Stimulated activated CD4-positive, alpha-beta T cell treated with anti-CD3 and anti-CD28 coated beads, Interleukin-15, amount 100 ng/mL, for 24 hours (primary cell): ENCODE data around the gene SPINT1.

ENCODE experiments used
- DNase-seq: peaks from one replicate; pipeline ENCODE4 v3.0.0-alpha.2; 2020

Gene SPINT1

DNA sequence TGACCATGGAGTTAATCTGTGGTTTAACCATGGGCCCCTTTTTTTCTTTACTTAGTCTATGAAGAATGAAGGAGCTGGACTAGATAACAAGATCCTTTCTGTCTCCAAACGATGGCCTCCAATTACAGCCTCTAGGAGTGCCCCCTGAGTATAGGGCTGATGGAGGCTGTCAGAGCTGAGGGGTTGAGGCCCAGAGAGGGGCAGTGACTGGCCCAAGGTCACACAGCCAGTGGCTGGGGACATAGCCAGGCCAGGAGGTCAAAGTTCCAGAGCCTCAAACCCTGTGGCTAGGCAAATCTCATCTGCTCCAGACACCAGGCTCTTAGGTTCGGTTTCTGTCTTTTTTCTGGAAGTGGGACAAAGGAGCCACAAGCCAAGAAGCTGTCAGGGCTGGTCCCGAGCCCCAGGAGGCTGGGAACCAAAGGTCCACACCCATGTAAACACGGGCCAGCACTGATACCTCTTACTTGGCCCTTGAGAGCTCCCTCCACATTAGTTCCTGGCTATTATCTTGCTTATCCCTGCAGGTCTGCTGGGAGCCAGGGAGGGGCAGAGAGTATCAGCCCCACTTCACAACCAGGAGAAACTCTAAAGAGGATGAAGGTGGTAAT lies 19.9 kb downstream of the SPINT1 start:
- no peak for DNase-seq

DNA sequence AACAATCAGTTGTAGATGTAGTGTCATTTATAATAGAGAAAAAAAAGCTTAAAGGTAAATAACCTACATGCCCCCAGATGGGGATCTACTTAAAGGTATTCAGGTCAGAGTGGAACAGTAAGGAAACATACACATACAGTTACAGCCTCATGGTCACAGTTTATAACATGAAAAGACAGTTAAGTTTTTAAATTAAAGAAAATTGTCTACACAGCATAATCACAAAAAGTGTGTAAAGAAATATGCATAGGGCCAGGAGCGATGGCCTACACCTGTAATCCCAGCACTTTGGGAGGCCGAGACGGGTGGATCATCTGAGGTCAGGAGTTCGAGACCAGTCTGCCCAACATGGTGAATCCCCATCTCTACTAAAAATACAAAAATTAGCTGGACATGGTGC lies 23.4 kb downstream of the SPINT1 start:
- no peak for DNase-seq

DNA sequence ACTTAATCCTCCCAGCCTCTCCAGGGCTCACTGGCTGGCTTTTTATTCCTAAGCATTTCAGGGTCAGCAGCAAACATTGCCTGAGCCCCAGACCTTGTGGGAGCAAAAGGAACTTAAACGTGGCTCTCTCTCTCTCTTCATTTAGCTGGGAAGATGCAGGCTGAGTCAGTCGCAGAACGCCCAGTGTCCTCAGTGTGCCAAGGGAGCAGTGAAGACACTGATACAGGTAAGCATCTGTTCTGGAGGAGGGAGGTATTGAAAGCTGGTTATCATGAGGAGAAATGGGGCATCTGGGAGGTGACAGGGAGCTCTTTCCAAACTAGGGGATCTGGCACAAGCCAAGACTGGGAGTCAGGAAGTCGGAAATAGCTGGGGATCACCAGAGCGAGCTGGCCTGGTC lies 25.8 kb downstream of the SPINT1 start:
- DNase-seq = no peak

DNA sequence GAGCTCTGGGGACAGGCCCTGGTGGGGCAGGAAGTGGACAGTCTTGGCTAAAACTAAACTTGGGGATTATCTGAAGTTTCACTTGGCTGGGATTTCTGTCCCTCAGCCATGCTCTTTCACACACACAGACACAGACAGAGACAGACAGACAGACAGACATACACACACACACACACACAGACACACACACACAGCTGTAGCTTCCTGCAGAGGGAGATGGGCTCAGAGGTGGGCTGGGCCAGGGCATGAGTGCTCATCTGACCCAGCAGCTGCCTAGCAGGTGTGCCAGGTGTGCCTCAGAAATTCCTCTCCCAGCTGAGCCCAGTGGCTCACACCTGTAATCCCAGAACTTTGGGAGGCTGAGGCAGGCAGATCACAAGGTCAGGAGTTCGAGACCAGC lies 26.9 kb downstream of the SPINT1 start:
- no peak for DNase-seq

DNA sequence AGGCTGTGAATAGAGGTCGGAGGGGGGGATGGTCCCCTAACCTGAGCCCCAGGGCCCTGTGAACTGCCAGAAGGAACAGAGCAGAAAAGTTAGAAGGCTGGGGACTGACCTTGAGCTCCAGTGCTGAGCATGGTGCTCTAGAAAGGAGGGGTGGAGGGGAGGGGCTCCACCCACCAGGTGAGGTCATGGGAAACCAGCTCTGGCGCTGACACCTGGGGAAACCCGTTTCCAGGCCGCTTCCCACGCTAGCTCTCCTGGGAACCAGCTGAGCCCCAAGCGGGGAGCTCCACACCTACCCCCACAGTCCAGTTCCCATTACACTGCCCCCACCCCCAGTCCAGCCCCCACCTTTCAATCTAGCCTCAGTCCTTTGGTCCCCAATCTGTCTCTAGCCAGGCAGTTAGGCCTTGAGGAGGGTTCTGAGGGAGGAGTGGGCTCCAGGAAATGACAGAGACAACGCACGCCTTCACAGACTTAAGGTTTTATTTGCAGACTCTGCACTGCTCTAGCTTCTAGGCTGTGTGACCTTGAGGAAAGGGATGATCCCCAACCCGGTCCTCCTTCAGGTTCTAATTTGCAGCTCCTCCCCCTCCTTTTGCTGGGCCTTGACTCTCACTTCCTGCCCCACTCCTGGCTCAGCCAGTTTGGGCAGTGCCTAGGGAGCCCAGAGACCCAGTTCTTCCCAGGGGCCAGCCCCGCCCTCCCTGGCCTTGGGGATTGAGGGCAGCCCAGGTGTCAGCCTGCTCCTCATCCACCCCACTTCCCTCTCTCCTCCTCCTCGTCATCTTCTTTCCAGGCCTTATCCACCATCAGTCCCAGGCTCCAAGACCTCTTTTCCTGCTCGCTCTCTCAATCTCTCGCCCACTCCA lies 28.1 kb downstream of the SPINT1 start:
- peak; percentile 40 for DNase-seq

DNA sequence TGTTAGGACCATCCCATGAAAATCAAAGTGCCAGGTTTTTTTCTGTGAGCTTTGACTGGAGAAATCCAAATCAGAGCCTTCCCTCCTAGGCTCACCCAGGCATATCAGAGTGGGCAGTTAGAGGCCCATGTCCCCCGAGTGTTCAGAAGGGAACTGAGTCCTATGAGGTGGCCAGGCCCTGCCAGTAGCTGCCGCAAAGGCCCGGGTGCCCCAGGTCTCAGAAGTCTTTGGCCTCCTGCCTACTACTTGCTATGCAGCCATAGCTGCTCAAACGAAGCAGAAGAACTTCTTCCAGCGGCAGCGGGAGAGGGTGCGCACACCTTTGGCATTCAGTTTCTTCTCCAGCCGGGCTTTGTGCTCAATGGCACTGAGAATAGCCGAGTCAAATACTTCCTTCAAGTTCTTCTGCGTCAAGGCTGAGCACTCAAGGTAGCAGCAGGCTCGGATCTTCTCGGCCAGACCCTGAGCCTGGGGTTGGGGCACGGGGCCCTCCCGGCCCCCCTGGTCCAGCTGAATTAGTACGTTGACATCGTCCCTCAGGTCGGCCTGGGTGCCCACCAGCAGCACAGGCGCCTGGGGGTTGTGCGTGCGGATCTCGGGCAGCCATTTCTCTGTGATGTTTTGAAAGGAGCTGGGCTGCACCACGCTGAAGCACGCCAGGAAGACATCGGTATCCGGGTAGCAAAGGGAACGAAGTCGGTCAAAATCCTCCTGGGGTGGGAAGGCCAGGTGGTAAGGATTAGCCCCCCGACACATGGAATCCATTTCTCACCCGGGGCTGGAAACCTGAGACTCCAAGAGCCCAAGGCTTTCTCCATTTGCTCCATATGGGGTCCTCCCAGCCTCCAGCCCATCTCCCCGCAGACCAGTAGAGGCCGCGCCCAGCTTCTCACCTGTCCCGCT lies 29.2 kb downstream of the SPINT1 start:
- no peak for DNase-seq

DNA sequence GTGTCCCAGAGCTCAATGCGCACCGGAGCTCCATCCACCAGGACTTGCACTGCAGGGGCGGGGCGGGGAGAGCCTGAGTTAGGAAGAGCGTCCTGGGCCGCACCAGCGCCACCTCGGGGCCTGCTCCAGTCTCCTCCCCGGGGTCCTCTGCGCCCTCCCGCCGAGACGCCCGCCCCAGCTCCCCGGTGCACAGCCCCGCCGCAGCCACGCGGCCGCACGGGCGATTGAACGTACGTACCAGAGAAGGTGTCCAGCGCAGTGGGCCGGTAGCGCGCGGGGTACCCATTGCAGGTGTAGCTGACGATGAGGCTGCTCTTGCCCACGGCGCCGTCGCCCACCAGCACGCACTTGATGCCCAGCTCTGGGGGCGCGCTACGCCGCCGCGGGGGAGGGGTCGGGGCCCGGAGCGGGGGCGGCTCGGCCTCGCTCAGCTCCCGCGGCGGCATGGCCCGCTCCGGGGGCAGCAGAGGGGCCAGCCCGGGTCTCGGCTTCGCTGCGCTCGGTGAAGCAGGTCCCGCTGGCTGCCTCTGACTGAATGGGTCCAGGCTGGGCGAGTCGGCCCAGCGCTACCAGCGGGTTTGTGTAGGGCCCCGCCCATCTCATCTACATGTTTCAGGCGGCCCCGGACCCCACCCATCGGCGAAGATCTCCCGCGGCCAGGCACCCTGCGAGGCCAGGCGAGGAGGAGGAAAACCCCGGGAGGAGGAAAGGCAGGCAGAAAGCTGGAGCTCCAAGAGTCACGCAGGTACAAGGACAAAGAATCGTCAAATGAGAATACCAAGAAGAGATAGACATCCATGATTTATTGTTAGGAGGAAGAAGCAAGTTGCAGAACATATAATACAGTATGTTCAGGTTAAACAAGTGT lies 30.1 kb downstream of the SPINT1 start, which contains the start of gene RHOV:
TSS of gene RHOV (minus strand) at position 541 of the 868 bp plus-strand sequence. CDS start at position 446, 95 bp downstream.
- DNase-seq = peak; percentile 76

DNA sequence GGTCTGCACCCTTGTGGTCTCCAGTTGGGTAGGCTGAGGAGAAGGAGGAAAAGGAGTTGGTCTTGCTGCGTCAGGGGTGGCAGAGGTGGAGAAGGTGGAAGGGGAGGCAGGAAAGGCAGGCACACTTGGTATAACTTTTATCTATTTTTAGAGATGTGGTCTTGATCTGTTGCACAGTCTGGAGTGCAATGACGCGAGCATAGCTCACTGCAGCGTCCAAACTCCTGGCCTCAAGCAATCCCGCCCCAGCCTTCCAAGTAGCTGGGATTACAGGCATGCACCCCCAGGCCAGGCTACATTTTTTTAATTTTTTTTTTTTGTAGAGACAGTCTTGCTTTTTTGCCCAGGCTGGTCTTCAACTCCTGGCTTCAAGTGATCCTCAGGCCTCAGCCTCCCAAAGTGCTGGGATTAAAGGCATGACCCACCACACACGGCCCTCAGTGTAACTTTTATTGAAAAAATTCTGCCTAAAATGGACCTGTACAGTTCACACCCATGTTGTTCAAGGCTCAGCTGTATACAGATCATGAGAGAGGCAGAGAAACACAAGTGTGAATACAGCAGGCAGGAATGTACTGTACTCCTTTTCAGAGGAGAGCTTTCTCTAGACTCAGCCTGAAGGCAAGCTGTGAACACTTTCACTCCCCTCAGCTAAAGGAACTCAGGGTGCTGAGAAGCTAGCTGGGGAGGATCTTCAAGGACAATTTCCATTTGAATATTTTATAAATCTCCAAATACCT lies 32.3 kb downstream of the SPINT1 start:
- no peak for DNase-seq

DNA sequence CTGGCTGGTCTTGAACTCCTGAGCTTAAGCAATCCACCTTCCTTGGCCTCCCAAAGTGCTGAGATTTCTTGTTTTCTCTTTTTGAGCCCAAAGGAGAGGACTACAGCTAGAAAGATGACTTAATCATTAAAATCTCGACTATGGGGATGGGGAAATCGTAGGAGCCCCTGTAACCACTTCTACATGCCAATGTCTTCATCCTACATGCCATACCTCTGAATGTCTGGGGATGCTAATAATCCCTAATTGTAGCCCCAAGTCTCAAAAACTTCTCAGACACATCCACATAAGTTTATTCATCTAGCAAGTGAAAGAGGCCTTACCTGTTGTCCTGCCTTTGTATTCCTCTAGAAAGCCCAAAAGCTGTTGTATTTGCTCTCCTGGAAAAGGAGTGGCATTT lies 33.8 kb downstream of the SPINT1 start:
- DNase-seq = no peak

DNA sequence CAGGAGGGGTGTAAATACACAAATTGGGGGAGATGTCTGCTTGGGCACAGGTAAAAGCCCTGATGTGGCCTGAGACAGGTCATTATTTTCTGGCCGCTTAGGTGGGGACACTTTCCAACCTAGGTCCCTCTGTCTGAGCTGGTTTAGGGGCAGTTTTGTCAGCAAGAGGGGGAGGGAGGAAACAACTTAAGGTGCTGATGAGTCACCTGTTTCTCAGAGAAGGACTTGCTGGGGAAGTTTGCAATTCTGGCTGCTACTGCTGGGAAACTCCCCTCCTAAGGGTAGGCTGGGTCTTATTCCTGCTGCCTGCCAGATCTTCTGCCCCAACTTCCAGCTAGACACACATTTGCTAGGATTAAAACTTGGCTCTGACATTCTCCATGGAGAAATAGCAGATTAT lies 34.9 kb downstream of the SPINT1 start:
- DNase-seq = peak; percentile 40

DNA sequence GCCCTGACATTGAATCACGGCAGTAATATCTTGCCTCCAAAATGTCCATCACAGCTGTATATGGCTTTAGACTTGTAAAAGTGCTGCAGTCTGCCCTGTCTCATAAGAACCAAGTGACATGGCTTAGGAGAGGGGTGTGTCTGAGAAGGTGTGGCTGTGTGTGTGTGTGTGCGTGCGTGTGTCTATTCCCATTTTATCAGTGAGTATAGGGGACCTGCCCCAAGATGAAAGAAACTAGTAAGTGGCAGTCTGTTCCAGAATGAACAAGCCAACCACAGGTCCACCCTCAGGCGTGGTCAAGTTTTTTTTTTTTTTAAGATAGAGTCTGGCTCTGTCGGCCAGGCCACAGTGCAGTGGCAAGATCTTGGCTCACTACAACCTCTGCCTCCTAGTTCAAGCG lies 35.8 kb downstream of the SPINT1 start:
- DNase-seq = no peak

DNA sequence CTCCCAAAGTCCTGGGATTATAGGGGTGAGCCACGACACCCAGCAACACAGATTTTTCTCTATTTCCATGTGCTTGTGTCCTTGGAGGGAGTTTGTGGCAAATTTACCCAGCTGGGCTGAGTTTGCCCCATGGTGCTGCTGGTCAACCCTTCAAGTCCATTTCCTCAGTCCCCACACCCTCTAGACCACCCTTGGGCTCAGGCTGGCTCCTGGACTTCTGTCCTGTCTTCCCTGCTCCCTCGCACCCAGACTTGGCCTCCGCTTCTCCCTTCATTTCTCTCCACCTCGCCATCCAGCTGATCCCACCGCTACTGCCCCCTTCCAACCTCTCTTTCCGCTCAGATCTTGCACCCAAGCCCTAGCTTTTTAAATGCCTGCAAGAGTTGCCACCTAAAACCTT lies 37.5 kb downstream of the SPINT1 start:
- DNase-seq = no peak

DNA sequence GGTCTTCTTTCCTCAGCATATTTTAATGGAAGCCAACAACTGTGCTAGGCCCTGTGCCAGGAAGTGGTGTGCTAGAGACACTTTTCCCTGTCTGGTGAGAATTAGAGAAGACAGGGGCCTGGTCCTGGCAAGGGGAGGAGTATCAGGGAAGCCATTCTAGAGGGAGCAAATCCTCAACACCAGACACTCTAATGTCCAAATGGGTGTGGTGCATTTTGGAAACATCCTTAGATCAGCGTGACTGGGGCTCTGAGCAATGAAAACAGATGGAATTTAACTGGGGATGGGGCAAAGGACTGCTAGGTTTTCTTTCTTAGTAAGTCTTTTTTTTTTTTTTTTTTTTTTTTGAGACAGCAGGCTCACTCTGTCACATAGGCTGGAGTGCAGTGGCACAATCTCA lies 42.7 kb downstream of the SPINT1 start:
- no peak for DNase-seq

DNA sequence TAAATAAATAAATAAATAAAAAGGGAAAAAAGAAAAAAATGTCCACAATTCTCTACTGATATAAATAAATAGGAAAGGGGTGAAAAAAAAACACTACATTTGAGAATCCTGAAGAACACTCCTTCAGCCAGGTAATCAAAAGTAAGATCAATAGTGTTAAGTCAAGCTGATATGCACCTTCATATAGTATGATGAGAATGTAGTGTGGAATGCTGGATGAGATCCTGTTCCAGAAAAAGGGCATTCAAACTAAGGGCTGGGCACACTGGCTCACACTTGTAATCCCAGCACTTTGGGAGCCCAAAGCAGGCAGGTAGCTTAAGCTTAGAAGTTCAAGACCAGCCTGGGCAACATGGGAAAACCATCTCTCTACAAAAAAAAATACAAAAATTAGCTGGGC lies 45.3 kb downstream of the SPINT1 start:
- no peak for DNase-seq

DNA sequence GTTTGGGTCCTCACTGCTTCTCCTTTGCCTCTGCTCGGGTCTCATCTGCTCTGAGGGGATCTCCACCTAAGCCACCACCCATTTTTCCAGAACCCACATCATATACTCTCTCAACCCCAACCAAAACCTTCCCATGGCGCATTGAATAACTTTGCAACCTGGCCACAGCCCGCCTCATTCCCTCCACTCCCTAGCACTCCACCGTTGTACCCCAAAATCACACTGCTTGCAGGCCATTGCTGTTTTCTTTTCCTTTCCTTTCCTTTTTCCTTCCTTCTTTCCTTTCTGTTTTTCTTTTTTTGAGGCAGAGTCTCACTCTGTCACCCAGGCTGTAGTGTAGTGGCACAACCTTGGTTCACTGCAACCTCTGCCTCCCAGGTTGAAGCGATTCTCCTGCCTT lies 47.3 kb downstream of the SPINT1 start:
- DNase-seq = no peak

DNA sequence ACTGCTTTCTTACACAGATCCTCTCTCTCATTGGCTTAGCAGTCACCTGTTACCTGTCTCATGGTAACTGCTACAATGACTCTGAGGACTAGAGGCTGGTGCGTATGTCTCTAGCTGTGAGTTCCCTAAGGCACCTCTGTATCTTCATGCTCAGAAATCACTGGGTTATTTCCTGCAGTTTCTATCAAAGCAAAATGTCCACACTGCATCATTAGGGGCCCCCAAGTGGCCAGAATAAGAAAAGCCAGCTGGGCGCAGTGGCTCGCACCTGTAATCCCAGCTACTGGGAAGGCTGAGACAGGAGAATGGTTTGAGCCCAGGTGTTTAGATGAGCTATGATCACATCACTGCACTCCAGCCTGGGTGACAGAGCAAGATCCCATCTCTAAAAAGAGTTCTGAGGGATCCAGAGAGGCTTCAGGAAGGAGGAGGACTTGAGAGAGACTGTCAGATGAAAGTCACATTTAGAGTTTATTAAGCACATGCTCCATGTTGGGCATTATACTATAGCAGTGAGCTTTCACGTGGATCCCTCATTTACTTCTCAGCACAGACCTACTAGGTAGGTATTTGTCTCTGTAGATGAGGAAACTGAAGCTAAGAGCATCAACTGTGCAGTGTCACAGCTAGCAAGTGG lies 48.1 kb downstream of the SPINT1 start:
- DNase-seq = peak; percentile 39

DNA sequence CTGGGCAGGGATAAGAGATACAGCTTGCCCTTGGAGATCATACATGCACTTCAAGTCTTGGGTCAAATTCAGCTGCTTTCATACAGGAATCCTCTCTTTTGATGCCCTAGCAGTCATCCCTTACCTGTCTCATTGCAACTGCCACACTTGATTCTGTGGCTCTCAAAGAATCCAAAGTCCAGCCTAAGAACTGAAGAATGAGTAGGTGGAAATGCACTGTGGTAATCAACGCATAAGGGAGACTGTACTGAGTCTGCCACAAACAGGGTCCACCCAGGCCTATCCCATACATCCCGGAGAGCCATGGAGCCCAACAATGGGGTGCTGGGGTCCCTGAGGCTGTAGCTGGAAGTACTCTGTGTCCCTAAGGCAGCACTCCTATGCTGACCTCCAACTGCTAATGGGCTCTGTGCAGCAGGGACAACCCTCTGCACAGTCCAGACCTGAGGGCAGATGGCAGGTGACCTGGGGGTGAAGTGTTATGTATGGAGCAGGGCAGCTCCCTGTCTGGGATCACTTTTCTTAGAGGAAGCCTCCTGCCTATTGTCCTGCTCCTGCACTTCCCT lies 48.7 kb downstream of the SPINT1 start:
- DNase-seq = no peak

DNA sequence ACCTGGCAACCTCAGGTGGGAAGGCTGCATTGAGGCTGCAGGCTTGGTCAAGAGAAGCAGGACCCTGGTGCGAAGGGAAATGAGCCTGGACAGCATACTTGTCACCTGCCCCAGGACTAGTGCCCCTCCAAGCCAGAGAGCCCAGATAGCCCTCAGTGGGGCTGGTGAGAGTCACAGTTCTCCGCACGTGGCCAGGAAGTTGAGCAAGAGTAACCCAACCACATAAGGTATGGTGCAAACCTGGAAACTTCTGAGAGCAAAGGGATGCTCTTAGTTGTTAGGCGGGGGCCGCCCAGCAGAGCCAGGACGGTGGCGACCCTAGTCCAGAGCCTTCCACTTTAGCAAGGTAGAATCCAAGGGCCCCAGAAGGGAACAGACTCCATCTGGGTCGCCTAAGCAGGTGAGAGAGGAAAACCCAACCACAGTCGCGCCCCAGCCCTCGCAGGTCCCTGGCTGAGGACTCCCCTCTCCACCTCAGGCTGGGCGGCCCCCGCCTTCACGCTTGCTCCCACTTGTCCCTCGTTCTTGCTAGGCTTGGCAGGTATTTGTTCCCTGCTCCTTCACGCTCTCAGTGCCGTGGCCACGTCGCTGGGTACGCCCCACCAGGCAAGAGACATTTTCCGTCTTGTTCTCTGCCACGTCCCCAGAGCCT lies 49.3 kb downstream of the SPINT1 start:
- no peak for DNase-seq

DNA sequence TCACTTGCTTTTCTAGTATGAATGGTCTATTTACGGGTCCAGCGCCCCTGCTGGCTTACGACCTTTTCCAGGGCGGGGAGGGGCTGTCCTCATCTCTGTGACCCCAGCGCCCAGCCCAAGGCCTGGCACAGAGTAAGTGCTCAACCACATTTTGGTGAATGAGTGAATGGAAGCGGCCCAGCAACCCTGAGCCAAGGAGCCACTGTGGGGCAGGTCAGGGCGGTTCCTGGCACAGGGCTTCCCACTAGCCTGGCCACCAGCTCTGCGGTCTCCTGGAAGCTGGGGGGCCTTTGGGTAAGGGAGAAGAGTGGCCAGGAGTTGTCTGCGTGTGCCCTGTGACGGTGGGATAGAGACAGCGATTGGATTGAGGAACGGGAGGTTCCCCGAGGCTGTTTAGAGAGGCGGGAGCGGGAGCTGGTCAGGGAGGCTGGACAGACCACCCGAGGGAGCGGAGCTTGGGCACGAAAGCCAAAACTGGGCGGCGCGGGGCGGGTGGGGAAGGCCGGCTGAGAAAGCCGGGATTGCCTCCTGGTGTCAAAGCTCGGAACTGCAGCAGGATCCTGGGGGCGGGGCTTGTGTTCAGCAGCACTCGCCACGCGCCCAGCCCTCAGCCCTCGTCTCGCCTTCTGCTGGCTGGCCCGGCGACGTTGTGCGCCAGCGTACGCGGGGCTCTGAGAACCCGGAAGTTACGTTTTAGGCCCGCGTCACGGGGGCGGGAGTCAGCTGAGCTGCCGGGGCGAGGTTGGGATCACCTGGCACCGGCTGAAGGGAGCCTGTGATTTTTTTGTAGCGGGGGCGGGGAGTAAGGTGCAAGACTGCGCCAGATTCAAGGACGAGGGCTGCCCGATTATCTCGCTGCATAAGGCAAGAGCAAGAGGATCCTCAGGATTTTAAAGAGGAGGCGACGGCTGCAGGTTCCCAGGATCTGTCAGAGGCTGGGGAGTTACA lies 50.2 kb downstream of the SPINT1 start, which contains the start of gene VPS18:
TSS of gene VPS18 (plus strand) at position 718 of the 948 bp plus-strand sequence. CDS start 319 bp downstream, outside the sequence.
- DNase-seq = peak; percentile 99
